Ishikawa (cell line): ENCODE data around the gene TECTB.

ENCODE experiments used
- CEBPB ChIP-seq: IDR thresholded peaks from 2 replicates; pipeline ENCODE4 v1.6.1; 2012
- CREB1 ChIP-seq: IDR thresholded peaks from 2 replicates; pipeline ENCODE4 v1.6.1; 2012; ENCODE audit warnings: low read depth
- EGR1 ChIP-seq: IDR thresholded peaks from 2 replicates; pipeline ENCODE4 v1.6.1; 2012
- EP300 ChIP-seq: IDR thresholded peaks from 2 replicates; pipeline ENCODE4 v1.6.1; 2012; ENCODE audit warnings: borderline replicate concordance
- FOXM1 ChIP-seq: IDR thresholded peaks from 2 replicates; pipeline ENCODE4 v1.6.1; 2012; ENCODE audit warnings: low read depth, borderline replicate concordance
- MAX ChIP-seq: IDR thresholded peaks from 2 replicates; pipeline ENCODE4 v1.6.1; 2012
- RAD21 ChIP-seq: IDR thresholded peaks from 2 replicates; pipeline ENCODE4 v1.6.1; 2012; ENCODE audit warnings: low read depth
- REST ChIP-seq: IDR thresholded peaks from 2 replicates; pipeline ENCODE4 v1.6.1; 2012; ENCODE audit warnings: low read depth, mild to moderate bottlenecking
- TAF1 ChIP-seq: IDR thresholded peaks from 2 replicates; pipeline ENCODE4 v1.6.1; 2012; ENCODE audit warnings: low read depth, mild to moderate bottlenecking
- TCF12 ChIP-seq: IDR thresholded peaks from 2 replicates; pipeline ENCODE4 v1.6.1; 2012; ENCODE audit warnings: low read depth
- TEAD4 ChIP-seq: IDR thresholded peaks from 2 replicates; pipeline ENCODE4 v1.6.1; 2012
- YY1 ChIP-seq: IDR thresholded peaks from 2 replicates; pipeline ENCODE4 v1.6.1; 2012; ENCODE audit warnings: low read depth
- ZBTB7A ChIP-seq: IDR thresholded peaks from 2 replicates; pipeline ENCODE4 v1.6.1; 2012; ENCODE audit warnings: low read depth

GRCh38 chr10:112346774-112347173, 63.6 kb downstream of the TECTB start:
- TF ChIP-seq RAD21 (no peak), CEBPB (no peak), YY1 (no peak), TAF1 (no peak), CREB1 (no peak), TEAD4 (no peak), REST (no peak), MAX (no peak), EP300 (no peak), ZBTB7A (no peak), TCF12 (no peak), FOXM1 (no peak), EGR1 (no peak)
